ENCODE results near the gene ZNF341. TPM values are rescaled to one million over a fixed set of nuclear protein-coding genes. Genes with fewer than 3 reads are reported as not detected.

The ZNF341 gene
- total and polyA plus RNA-seq, 9 of the 15 experiments (the other 6 are each of a cell fraction or from before 2014, with no cell fraction given) = 0.08 to 2.6 (median 1.0) TPM

DNA sequence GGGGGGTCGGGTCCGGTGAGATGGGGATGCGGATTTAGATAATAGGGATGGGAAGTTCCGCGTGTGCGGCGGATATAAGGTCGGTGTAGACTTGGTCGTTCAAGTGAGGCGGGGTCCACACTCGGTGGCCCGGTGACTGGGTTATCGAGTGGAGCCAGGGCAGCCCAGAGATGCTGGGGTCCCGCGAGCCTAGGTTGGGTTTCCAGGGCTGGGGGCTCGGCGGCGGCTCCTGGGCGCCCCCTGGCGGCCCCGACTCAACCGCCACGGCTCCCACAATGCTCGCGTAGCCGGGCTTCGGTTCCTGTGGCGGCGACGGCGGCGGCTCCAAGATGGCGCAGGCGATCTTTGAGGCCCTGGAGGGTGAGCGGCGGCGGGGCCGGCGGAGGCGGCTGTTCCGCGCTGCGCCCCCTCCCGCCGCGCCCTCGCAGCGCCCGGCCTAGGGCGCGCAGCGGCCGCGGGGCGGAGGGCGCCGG is at the start of gene ZNF341 (continued):
- TF ChIP-seq CBFA2T2 (conservative IDR thresholded peaks at IDR 0.05) (no peak), ZEB2 (IDR thresholded peaks at IDR 0.05) (no peak; the same call in 1 of the 2 replicates), GATA2 (CRISPR knock-in tag; IDR thresholded peaks at IDR 0.05) (no peak), CHCHD3 (CRISPR knock-in tag; IDR thresholded peaks at IDR 0.05) (no peak), ZKSCAN8 (CRISPR knock-in tag; IDR thresholded peaks at IDR 0.05) (no peak), ZBTB17 (CRISPR knock-in tag; IDR thresholded peaks at IDR 0.05) (no peak), IFI16 (CRISPR knock-in tag; IDR thresholded peaks at IDR 0.05) (no peak), JUND (IDR thresholded peaks at IDR 0.05; ENCODE audit: borderline replicate concordance, low read depth, low read length) (no peak), JUND (tag; IDR thresholded peaks at IDR 0.05; ENCODE audit: borderline replicate concordance, low read depth, low read length) (0 out of 3 replicates have a peak, but pooled peaks have one; percentile 9), TEAD2 (tag; IDR thresholded peaks at IDR 0.05) (no peak), SP1 (CRISPR knock-in tag; IDR thresholded peaks at IDR 0.05) (no peak), SMAD4 (CRISPR knock-in tag; conservative IDR thresholded peaks at IDR 0.05) (peak; percentile 98), ATF1 (CRISPR knock-in tag; IDR thresholded peaks at IDR 0.05) (no peak), ATF1 (tag; IDR thresholded peaks at IDR 0.05) (no peak; the same call in none of the 2 replicates), RCOR1 (IDR thresholded peaks at IDR 0.05; ENCODE audit: borderline replicate concordance in 1 of 2, low read depth in 2 of 2, low read length in 2 of 2) (no peak; a peak in 1 of 4 replicates)
- TF ChIP-seq, protein P1, sequence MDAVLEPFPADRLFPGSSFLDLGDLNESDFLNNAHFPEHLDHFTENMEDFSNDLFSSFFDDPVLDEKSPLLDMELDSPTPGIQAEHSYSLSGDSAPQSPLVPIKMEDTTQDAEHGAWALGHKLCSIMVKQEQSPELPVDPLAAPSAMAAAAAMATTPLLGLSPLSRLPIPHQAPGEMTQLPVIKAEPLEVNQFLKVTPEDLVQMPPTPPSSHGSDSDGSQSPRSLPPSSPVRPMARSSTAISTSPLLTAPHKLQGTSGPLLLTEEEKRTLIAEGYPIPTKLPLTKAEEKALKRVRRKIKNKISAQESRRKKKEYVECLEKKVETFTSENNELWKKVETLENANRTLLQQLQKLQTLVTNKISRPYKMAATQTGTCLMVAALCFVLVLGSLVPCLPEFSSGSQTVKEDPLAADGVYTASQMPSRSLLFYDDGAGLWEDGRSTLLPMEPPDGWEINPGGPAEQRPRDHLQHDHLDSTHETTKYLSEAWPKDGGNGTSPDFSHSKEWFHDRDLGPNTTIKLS (IDR thresholded peaks at IDR 0.05; ENCODE audit: borderline replicate concordance, low read depth) = peak; percentile 30; the same call in 1 of the 2 replicates
- TF ChIP-seq, protein P2, sequence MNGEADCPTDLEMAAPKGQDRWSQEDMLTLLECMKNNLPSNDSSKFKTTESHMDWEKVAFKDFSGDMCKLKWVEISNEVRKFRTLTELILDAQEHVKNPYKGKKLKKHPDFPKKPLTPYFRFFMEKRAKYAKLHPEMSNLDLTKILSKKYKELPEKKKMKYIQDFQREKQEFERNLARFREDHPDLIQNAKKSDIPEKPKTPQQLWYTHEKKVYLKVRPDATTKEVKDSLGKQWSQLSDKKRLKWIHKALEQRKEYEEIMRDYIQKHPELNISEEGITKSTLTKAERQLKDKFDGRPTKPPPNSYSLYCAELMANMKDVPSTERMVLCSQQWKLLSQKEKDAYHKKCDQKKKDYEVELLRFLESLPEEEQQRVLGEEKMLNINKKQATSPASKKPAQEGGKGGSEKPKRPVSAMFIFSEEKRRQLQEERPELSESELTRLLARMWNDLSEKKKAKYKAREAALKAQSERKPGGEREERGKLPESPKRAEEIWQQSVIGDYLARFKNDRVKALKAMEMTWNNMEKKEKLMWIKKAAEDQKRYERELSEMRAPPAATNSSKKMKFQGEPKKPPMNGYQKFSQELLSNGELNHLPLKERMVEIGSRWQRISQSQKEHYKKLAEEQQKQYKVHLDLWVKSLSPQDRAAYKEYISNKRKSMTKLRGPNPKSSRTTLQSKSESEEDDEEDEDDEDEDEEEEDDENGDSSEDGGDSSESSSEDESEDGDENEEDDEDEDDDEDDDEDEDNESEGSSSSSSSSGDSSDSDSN (IDR thresholded peaks at IDR 0.05; ENCODE audit: borderline replicate concordance in 1 of 2, low read depth in 2 of 2, low read length in 2 of 2) = no peak
- TF ChIP-seq, protein P3, sequence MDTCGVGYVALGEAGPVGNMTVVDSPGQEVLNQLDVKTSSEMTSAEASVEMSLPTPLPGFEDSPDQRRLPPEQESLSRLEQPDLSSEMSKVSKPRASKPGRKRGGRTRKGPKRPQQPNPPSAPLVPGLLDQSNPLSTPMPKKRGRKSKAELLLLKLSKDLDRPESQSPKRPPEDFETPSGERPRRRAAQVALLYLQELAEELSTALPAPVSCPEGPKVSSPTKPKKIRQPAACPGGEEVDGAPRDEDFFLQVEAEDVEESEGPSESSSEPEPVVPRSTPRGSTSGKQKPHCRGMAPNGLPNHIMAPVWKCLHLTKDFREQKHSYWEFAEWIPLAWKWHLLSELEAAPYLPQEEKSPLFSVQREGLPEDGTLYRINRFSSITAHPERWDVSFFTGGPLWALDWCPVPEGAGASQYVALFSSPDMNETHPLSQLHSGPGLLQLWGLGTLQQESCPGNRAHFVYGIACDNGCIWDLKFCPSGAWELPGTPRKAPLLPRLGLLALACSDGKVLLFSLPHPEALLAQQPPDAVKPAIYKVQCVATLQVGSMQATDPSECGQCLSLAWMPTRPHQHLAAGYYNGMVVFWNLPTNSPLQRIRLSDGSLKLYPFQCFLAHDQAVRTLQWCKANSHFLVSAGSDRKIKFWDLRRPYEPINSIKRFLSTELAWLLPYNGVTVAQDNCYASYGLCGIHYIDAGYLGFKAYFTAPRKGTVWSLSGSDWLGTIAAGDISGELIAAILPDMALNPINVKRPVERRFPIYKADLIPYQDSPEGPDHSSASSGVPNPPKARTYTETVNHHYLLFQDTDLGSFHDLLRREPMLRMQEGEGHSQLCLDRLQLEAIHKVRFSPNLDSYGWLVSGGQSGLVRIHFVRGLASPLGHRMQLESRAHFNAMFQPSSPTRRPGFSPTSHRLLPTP (IDR thresholded peaks at IDR 0.05; ENCODE audit: borderline replicate concordance, extremely low read depth, insufficient read length) = no peak
- TF ChIP-seq, protein P4, sequence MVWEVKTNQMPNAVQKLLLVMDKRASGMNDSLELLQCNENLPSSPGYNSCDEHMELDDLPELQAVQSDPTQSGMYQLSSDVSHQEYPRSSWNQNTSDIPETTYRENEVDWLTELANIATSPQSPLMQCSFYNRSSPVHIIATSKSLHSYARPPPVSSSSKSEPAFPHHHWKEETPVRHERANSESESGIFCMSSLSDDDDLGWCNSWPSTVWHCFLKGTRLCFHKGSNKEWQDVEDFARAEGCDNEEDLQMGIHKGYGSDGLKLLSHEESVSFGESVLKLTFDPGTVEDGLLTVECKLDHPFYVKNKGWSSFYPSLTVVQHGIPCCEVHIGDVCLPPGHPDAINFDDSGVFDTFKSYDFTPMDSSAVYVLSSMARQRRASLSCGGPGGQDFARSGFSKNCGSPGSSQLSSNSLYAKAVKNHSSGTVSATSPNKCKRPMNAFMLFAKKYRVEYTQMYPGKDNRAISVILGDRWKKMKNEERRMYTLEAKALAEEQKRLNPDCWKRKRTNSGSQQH (CRISPR knock-in tag; IDR thresholded peaks at IDR 0.05) = no peak
- TF ChIP-seq, protein P5, sequence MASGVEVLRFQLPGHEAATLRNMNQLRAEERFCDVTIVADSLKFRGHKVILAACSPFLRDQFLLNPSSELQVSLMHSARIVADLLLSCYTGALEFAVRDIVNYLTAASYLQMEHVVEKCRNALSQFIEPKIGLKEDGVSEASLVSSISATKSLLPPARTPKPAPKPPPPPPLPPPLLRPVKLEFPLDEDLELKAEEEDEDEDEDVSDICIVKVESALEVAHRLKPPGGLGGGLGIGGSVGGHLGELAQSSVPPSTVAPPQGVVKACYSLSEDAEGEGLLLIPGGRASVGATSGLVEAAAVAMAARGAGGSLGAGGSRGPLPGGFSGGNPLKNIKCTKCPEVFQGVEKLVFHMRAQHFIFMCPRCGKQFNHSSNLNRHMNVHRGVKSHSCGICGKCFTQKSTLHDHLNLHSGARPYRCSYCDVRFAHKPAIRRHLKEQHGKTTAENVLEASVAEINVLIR (CRISPR knock-in tag; IDR thresholded peaks at IDR 0.05) = no peak

Data from K562 (cell line).